Mesodermal cell (in vitro differentiated cells): ENCODE results near the gene SLC9B2.

Source experiments
- H3K27ac ChIP-seq: 2 replicates; pipeline ENCODE4 v1.7.0; 2013; ENCODE audit warnings: mild to moderate bottlenecking, low read depth, low read length, moderate library complexity; ENCODE audit not compliant: severe bottlenecking
- H3K36me3 ChIP-seq: 2 replicates; pipeline ENCODE4 v1.7.1; 2013; ENCODE audit warnings: mild to moderate bottlenecking, low read length, moderate library complexity; ENCODE audit not compliant: control insufficient read depth, insufficient read depth
- H3K4me1 ChIP-seq: one replicate; pipeline ENCODE4 v1.7.1; 2013; ENCODE audit warnings: mild to moderate bottlenecking, low read length; ENCODE audit not compliant: insufficient read depth, control insufficient read depth, poor library complexity, severe bottlenecking
- H3K4me3 ChIP-seq: 2 replicates; pipeline ENCODE4 v1.7.0; 2013; ENCODE audit warnings: low read length, control low read depth, mild to moderate bottlenecking; ENCODE audit not compliant: insufficient read depth, poor library complexity, severe bottlenecking; ENCODE audit errors: extremely low read depth
- H3K9me3 ChIP-seq: 2 replicates; pipeline ENCODE4 v1.7.1; 2013; ENCODE audit warnings: mild to moderate bottlenecking, low read length, moderate library complexity; ENCODE audit not compliant: control insufficient read depth
- WGBS, 2 experiments: methylation state at CpG; one replicate each; pipeline ENCODE4 v1.1.5; 2013; ENCODE audit warnings: missing lambda C conversion rate in 2 of 2; ENCODE audit not compliant: insufficient coverage in 2 of 2; 5-methylcytosine and 5-hydroxymethylcytosine counted together

Gene SLC9B2

GRCh38 chr4:103075894-103076746 lies 441 bp downstream of the SLC9B2 start:
- Histone ChIP-seq H3K4me1 (no peaks in the 10 kb centered on the region), H3K9me3 (no peaks in the 10 kb centered on the region), H3K27ac (peak overlapping the region; percentile 31), H3K36me3 (peaks cover 13% of the 10 kb centered on the region), H3K4me3 (peak overlapping the region; percentile 63)
- 1 to 2% methylated on average over 68 to 70 of the region's 82 CpGs for WGBS, 2 experiments

GRCh38 chr4:103075435-103075893 lies 1.1 kb downstream of the SLC9B2 start:
- peak overlapping the region; percentile 63 for H3K4me3 ChIP-seq
- WGBS, 2 experiments: 57 to 80% methylated on average over 1 of the region's 4 CpGs
- no peaks in the 10 kb centered on the region for H3K9me3 ChIP-seq
- H3K27ac ChIP-seq: no peak overlapping the region
- no peaks in the 10 kb centered on the region for H3K4me1 ChIP-seq
- peaks cover 13% of the 10 kb centered on the region for H3K36me3 ChIP-seq

GRCh38 chr4:103074744-103075434 lies 1.7 kb downstream of the SLC9B2 start:
- no peaks in the 10 kb centered on the region for H3K4me1 ChIP-seq
- WGBS, 2 experiments: 95% methylated on average over 3 to 4 of the region's 9 CpGs
- H3K4me3 ChIP-seq: no peak overlapping the region
- peaks cover 13% of the 10 kb centered on the region for H3K36me3 ChIP-seq
- H3K9me3 ChIP-seq: no peaks in the 10 kb centered on the region
- no peak overlapping the region for H3K27ac ChIP-seq

- Histone ChIP-seq H3K4me3 (no peak overlapping the region), H3K4me1 (no peaks in the 10 kb centered on the region), H3K36me3 (peaks cover 8% of the 10 kb centered on the region), H3K9me3 (no peaks in the 10 kb centered on the region), H3K27ac (no peak overlapping the region)
- no CpG with 5 or more reads among the region's 2 CpGs for WGBS, 2 experiments
Observed at GRCh38 chr4:103073792-103074438, 2.6 kb downstream of the SLC9B2 start.

- Histone ChIP-seq H3K9me3 (no peaks in the 10 kb centered on the region), H3K4me1 (peaks cover 3% of the 10 kb centered on the region), H3K4me3 (no peak overlapping the region), H3K36me3 (peaks cover 4% of the 10 kb centered on the region), H3K27ac (no peak overlapping the region)
- 80 to 100% methylated on average over 1 of the region's 2 CpGs for WGBS, 2 experiments
Observed at GRCh38 chr4:103067841-103068547, 8.6 kb downstream of the SLC9B2 start.

GRCh38 chr4:103060453-103061148 lies 16.0 kb downstream of the SLC9B2 start:
- H3K27ac ChIP-seq: no peak overlapping the region

GRCh38 chr4:103054030-103054429 lies 22.5 kb downstream of the SLC9B2 start:
- no peak overlapping the region for H3K27ac ChIP-seq
- no peaks in the 10 kb centered on the region for H3K4me1 ChIP-seq
- H3K4me3 ChIP-seq: no peak overlapping the region
- no peaks in the 10 kb centered on the region for H3K9me3 ChIP-seq
- no peaks in the 10 kb centered on the region for H3K36me3 ChIP-seq
- WGBS, 2 experiments: 75 to 92% methylated on average over 1 to 2 of the region's 3 CpGs

More at GRCh38 chr4:103060453-103061148, 16.0 kb downstream of the SLC9B2 start:
- Histone ChIP-seq H3K4me3 (no peak overlapping the region), H3K9me3 (no peaks in the 10 kb centered on the region), H3K4me1 (no peaks in the 10 kb centered on the region), H3K36me3 (no peaks in the 10 kb centered on the region)
- 86% methylated on average over 1 of the region's 2 CpGs; no CpG with 5 or more reads in 1 of the 2 experiments for WGBS, 2 experiments

GRCh38 chr4:103052779-103053178 lies 23.8 kb downstream of the SLC9B2 start:
- H3K36me3 ChIP-seq: peaks cover 2% of the 10 kb centered on the region
- H3K27ac ChIP-seq: no peak overlapping the region
- 80 to 87% methylated on average over 1 to 2 of the region's 3 CpGs for WGBS, 2 experiments
- no peaks in the 10 kb centered on the region for H3K9me3 ChIP-seq
- no peak overlapping the region for H3K4me3 ChIP-seq
- H3K4me1 ChIP-seq: no peaks in the 10 kb centered on the region

GRCh38 chr4:103052145-103052544 lies 24.4 kb downstream of the SLC9B2 start:
- no peak overlapping the region for H3K27ac ChIP-seq
- H3K9me3 ChIP-seq: no peaks in the 10 kb centered on the region
- no CpG with 5 or more reads among the region's 3 CpGs for WGBS, 2 experiments

More at GRCh38 chr4:103052145-103052544, 24.4 kb downstream of the SLC9B2 start:
- Histone ChIP-seq H3K4me1 (no peaks in the 10 kb centered on the region), H3K36me3 (peaks cover 4% of the 10 kb centered on the region), H3K4me3 (no peak overlapping the region)
